Panc1 (cell line): ENCODE measurements around the gene ST3GAL2.

ENCODE experiments used
- POLR2AphosphoS5 ChIP-seq: IDR thresholded peaks from 2 replicates; pipeline ENCODE4 v1.6.1; 2012; ENCODE audit warnings: mild to moderate bottlenecking, low read depth, low read length, moderate library complexity
- REST ChIP-seq, 2 experiments: IDR thresholded peaks; 2 replicates each; pipeline ENCODE4 v1.6.1; 2011 to 2012; ENCODE audit warnings: low read depth in 2 of 2, control low read depth in 1 of 2, low read length in 1 of 2, mild to moderate bottlenecking in 1 of 2, moderate library complexity in 1 of 2; ENCODE audit not compliant: insufficient read depth in 1 of 2
- SIN3A ChIP-seq: IDR thresholded peaks from 2 replicates; pipeline ENCODE4 v1.6.1; 2012; ENCODE audit warnings: low read depth, mild to moderate bottlenecking, low read length, moderate library complexity, borderline replicate concordance; ENCODE audit not compliant: insufficient read depth
- TF ChIP-seq, protein P1 (sequence below): fragments of 450-650 bp; IDR thresholded peaks from 2 replicates; pipeline ENCODE4 v1.5.1; 2017; ENCODE audit warnings: mild to moderate bottlenecking

DNA sequence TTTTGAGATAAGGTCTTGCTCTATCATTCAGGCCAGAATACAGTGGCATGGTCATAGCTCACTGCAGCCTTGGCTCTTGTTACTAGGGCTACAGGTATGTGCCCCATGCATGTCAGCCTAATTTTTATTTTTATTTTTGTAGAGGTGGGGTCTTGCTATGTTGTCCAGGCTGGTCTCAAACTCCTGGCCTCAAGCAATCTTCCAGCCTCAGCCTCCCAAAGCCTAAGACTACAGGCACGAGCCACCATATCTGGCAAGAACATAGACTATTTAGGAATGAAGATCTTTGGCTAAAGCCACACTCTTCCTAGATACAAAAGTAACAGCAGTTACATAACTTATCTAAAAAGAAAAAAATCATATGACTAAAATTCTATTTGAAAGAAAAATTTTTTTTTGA lies 107.8 kb downstream of the ST3GAL2 start:
- TF ChIP-seq, protein P1, sequence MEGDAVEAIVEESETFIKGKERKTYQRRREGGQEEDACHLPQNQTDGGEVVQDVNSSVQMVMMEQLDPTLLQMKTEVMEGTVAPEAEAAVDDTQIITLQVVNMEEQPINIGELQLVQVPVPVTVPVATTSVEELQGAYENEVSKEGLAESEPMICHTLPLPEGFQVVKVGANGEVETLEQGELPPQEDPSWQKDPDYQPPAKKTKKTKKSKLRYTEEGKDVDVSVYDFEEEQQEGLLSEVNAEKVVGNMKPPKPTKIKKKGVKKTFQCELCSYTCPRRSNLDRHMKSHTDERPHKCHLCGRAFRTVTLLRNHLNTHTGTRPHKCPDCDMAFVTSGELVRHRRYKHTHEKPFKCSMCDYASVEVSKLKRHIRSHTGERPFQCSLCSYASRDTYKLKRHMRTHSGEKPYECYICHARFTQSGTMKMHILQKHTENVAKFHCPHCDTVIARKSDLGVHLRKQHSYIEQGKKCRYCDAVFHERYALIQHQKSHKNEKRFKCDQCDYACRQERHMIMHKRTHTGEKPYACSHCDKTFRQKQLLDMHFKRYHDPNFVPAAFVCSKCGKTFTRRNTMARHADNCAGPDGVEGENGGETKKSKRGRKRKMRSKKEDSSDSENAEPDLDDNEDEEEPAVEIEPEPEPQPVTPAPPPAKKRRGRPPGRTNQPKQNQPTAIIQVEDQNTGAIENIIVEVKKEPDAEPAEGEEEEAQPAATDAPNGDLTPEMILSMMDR = no peak
- TF ChIP-seq POLR2AphosphoS5 (no peak), REST (IDR thresholded peaks at IDR 0.05; ENCODE audit: insufficient read depth in 1 of 2, low read depth in 2 of 2, low read length in 1 of 2) (no peak), SIN3A (no peak)
